Limb (tissue), 2 donors: Measurements from ENCODE around the gene NPHP4.

Source experiments
- DNase-seq, 2 donors: peaks; one replicate each; pipeline ENCODE4 v3.0.0-alpha.2; 2016; ENCODE audit errors: extremely low spot score in 2 of 2

NPHP4 gene

GRCh38 chr1:5834477-5835178 is 157.6 kb downstream of the NPHP4 start:
- DNase-seq: no peak

- DNase-seq: no peak
These were observed 158.3 kb downstream of the NPHP4 start for GRCh38 chr1:5833911-5834310.

- DNase-seq: no peak
These were observed 159.0 kb downstream of the NPHP4 start for GRCh38 chr1:5832916-5833895.

- no peak for DNase-seq
These were observed 160.5 kb downstream of the NPHP4 start for GRCh38 chr1:5831600-5832335.

- no peak for DNase-seq
These were observed 161.2 kb downstream of the NPHP4 start for GRCh38 chr1:5830771-5831599.

- DNase-seq: no peak
These were observed 162.8 kb downstream of the NPHP4 start for GRCh38 chr1:5829414-5829813.

GRCh38 chr1:5828308-5828935 is 163.8 kb downstream of the NPHP4 start:
- DNase-seq: no peak

- no peak for DNase-seq
These were observed 164.7 kb downstream of the NPHP4 start for GRCh38 chr1:5827516-5827915.

- DNase-seq: no peak
These were observed 165.6 kb downstream of the NPHP4 start for GRCh38 chr1:5826601-5827000.

GRCh38 chr1:5822726-5823125 is 169.5 kb downstream of the NPHP4 start:
- no peak for DNase-seq

GRCh38 chr1:5822266-5822665 is 170.0 kb downstream of the NPHP4 start:
- no peak for DNase-seq

- no peak for DNase-seq
These were observed 170.6 kb downstream of the NPHP4 start for GRCh38 chr1:5821540-5822176.

GRCh38 chr1:5820026-5820421 is 172.2 kb downstream of the NPHP4 start:
- DNase-seq: no peak

GRCh38 chr1:5819391-5820025 is 172.7 kb downstream of the NPHP4 start:
- DNase-seq: no peak

- DNase-seq: no peak
These were observed 173.5 kb downstream of the NPHP4 start for GRCh38 chr1:5818755-5819154.

GRCh38 chr1:5815716-5816115 is 176.5 kb downstream of the NPHP4 start:
- no peak for DNase-seq

- DNase-seq: no peak
These were observed 177.0 kb downstream of the NPHP4 start for GRCh38 chr1:5815211-5815610.

GRCh38 chr1:5814046-5814619 is 178.1 kb downstream of the NPHP4 start:
- DNase-seq: no peak

- DNase-seq: no peak
These were observed 178.7 kb downstream of the NPHP4 start for GRCh38 chr1:5813480-5813879.
